CD4-positive, alpha-beta T cell treated with Interleukin-15 for 1 hour (primary cell): ENCODE data around the gene COMMD9.

Experiments used
- DNase-seq: peaks from one replicate; pipeline ENCODE4 v3.0.0-alpha.2; 2020

The COMMD9 gene

DNA sequence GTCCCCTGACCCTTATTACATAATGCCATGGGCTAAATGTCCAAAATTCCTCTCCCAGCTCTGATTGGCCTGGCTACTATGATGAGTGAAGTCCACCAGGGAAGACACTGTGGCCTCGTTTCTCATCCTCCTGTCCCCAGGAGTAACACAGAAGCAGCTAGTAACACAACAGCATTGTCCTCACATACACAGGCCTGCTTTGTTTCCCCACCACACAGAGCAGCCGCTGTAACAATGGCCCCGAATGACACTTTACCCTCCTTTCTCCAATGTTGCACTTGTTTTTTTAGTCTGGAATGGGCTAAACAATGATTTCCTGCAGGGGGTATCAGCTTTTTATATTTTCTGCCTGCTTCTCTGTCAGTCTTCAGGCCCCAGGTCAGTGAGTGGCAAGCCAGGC is 6.7 kb upstream of the COMMD9 start, which contains the start of gene PRR5L:
Gene PRR5L (plus strand): TSS at position 363 of the 400 bp plus-strand sequence. CDS start 104,834 bp downstream, outside the sequence.
- DNase-seq: no peak

DNA sequence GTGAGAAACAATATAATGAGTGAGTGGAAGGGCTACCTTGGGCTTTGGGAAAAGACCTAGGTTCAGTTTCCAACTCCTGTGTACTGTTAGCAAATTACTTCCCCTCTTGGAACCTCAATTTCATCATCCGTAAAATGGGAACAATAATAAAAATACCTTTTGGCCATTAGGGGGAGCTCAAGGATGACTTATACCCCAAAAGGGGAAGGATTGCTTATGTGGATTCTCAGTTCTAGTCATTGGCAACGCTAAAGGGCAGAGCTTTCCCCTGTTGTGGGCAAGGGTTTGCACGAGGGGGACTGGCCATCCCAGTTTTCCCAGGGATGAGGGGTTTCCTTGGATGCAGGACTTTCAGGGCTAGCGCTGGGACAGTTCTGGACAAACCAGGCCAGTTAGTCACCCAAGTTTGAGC is 3.1 kb upstream of the COMMD9 start:
- DNase-seq: no peak

DNA sequence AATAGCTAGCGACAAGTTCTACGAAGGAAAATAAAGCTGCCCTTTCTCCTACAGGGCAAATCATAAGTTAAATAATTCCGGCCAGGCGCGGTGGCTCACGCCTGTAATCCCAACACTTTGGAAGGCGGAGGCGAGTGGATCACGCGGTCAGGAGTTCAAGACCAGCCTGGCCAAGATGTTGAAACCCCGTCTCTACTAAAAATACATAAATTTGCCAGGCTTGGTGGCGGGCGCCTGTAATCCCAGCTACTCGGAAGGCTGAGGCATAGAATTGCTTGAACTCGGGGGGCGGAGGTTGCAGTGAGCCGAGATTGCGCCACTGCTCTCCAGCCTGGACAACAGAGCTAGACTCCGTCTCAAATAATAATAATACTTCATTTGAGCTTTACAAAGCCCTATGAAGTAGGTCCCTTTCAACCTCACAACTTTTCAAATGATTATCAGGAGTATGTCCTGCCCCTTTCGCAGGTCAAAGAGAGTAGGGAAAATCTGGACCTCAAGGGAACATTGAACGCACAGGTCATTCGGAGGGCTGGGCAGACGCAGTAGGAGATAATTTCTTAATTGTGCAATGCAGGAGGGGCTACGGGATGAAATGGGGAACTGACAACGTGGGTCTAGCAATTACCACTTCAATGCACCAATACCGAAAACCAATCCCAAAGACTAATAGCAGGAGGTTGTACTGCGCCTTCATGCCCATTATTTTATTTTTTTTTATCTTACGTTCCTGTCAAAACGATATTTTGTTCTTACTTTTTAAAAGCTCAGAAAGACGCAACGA is 590 bp downstream of the COMMD9 start:
- DNase-seq: no peak

DNA sequence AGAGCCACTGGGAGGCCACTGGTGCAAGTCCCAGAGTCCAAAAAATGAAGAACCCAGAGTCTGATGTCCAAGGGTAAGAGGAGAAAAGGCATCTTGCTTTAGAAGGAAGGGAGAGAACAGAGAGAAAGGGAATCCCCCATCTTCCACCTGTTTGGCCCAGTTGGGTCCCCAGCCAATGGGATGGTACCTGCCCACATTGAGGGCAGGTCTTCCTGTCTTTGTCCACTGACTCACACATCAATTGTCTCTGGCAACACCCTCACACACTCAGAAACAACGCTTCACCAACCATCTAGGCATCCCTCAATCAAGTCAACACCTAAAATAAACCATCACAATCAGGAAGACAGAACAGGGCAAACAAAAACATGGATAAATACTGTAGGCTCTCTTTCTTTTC is 6.3 kb downstream of the COMMD9 start:
- no peak for DNase-seq

DNA sequence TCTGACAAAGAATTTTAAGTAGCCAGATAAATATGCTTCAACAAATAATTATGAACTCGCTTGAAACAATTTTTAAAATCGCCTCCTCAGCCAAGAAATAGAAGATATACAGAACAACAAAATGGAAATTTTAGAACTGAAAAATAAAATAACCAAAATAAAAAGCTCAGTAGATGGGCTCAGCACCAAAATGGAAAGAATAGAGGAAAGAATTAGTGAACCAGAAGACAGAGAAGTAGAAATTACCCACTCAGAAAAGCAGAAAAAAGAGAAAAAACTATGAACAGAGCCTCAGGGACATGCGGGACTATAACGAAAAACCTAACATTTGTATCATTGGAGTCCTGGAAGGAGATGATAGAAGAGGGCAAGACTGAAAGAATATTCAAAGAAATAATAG is 7.4 kb downstream of the COMMD9 start:
- no peak for DNase-seq

- DNase-seq: no peak
These were observed 8.7 kb downstream of the COMMD9 start for GRCh38 chr11:36280531-36280930.

DNA sequence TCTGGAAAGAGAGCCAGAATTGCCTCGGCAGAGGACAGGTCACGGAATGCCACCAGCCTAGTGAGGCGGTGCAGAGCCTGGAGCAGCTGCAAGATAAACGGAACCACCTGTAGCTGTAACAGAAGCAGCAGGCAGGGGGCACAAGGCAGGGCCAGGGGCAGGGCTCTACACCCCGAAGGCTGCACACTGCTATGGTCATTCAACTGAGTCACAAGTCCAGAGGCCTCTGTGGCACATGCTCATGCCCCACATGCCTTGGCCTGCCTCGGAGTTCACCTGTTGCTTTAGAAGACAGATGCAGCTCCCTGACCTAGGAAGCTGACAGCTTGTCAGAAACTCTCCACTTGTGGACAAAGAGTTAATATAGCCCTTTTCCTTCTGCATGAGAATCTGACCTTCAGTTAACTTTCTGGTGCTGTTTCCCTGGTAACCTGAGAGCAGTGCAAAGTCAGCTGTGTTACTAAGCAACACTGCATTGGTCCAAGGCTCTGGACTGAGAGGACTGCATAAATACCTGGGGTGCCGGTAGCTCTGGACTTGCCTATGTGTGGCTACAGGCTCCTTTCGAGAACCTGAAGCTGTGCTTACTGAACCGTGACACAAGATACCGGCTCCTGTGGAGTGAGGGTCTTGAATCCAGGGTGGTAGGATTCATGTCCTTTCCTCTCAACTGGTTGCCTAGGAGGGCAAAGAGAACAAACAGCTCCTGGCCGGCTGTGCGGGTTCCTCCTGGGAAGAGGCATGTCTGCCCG is 10.5 kb downstream of the COMMD9 start:
- no peak for DNase-seq

GRCh38 chr11:36274414-36274813 is 14.8 kb downstream of the COMMD9 start:
- no peak for DNase-seq

DNA sequence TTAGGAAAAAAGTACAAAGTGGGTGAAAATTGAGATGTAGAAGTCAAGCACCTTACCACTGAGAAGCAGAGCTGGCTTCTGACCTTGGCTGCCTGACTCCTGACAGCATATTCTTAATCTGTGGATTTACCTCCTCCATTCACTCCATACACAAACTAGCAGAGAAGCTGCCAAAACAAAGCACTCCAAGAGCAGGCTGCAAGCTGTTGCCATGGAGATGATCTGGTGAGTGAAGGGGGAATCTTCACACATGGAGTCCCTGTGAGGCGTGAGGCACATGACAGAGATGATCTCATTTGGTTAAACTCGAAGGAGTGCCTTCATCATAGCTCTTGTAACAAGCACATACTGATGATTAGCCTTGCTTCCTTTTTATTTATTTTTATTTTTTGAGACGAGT is 16.1 kb downstream of the COMMD9 start:
- no peak for DNase-seq

GRCh38 chr11:36271794-36272407 is 17.3 kb downstream of the COMMD9 start:
- DNase-seq: no peak

DNA sequence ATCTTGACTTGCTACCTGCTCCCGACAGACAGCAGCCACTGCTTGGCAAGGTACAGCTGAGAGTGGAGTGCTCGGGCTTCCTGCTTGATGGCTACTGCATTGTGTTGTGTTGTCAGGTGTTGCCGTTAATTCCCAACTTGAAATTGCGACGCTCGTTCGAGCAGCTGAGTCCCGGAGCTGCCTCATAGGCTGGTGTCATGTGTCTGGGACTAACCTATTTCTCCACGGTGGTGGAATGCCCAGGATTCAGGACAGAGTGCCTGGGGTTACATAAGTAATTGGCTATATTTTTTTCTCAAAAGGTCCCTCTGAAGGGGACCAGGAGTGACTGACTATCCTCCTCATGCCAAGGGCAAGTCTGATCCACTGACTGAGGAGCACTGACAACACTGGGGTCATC is 18.5 kb downstream of the COMMD9 start:
- no peak for DNase-seq

DNA sequence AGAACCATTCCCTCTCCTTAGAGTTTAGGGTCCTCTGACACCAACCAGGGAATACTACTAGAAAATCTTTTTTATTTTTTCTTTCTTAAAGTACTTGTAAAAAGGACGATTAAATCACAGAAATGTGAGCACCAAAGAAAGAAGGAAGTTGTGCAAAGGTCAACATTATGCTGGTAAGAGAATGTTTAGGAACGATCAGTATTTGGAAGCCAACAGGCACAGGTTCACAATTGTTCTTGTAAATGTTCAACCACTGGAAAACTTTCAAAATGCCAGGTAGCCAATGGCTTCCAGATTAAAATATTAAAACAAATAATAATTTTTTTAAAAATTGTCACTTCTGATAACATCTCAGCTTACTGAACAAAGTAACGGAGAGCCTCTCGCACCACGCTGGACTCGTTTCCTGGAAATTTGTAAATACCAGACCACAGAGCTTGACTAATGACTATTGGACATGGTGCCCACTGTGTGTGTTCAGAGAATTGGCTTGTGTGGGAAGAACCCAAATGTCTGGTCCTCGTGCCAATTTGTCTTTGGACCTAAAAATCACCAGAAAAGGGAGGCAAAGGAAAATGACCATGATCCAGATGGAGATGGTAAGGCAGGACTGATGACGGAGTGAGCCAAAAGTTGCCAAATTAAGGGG is 20.8 kb downstream of the COMMD9 start:
- DNase-seq: no peak

DNA sequence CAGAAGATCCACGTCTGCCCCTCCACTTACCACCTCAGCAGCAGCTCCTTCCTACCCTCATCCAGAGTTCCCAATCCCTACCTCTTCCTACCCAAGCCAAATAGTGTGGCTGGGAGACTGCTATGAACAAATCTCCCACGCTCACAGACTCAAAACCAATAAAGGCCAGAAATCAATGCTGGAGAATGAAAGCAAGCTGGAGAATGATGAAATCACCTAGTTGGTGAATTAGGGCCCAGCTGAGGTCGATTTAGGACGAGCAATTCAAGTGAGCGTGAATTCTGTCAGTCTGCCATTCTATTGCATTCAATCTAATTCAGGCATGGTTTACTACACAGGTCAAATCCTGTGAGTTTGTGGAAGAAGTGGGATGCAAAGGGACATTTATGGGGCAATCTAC is 22.5 kb downstream of the COMMD9 start:
- DNase-seq: no peak

GRCh38 chr11:36265793-36266628 is 23.2 kb downstream of the COMMD9 start:
- DNase-seq: no peak

GRCh38 chr11:36264973-36265344 is 24.3 kb downstream of the COMMD9 start:
- DNase-seq: no peak

GRCh38 chr11:36264011-36264972 is 24.9 kb downstream of the COMMD9 start:
- no peak for DNase-seq

GRCh38 chr11:36261094-36261493 is 28.1 kb downstream of the COMMD9 start:
- DNase-seq: no peak

DNA sequence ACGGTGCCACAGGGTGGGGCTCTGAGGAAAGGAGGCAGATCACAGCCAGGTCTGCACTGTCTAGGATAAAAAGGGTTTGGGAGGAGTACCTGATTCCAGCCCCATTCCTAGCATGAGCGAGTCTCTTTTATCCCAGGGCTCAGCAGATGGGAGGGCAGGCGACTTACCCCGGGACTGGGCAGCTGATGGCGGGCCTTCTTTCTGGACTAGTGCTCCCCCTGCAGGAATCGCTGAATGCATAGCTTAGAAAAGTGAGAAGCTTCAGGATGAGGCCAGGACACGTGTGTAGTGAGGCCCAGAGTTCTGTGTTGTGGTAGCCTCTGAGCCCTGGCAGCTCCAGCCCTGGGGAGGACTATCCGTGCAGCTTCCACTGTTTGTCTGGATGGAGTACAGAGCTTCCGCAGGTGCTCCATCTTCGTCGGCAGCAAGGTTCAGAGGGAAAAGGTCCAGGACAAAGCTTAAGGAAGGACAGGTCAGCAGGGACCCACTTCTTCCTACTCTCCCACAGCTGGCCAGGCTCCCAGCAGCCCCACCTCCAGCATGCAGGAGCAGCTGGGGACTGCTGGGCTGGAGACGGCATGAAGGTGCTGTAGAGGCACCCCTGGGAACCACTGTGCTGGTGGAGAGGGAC is 30.4 kb downstream of the COMMD9 start:
- DNase-seq: no peak

DNA sequence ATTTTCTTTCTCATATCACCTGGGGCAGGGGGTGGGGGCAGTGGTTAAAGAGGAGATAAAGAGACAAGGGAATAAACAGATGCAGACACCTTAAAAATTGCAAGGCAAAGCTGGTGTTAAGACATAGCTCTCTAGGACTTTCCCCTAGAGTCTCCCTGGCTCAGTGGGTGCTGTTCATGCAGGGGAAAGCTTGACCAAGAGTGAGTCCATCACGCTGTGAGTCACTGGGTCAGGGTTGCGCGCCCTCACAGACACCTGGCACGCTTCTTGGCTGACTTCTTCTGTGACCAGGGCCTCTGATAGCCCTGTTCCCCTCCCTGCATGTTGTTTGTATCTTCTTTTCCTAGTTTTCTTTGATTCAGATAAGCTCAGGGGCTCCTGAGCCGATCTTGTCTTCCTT is 31.9 kb downstream of the COMMD9 start:
- no peak for DNase-seq

DNA sequence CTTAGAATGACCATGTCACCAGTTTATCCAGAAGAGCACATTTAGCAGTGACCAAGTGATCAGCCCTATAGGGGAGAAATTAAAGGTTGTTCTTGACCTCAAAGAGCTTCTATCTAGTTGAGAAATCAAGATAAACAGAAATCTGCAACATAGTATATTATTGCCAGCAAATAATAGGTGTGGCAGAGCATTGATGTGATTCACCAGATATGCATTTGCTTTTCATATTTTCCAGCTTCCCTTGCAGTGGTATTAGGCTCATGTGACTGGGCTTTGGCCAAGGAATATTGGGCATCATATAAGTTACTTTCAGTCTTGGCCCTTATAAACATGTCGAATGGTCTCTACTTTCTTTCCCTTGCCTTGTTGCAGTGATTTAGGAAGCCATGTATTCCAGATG is 34.5 kb downstream of the COMMD9 start:
- no peak for DNase-seq

- DNase-seq: no peak
These were observed 36.0 kb downstream of the COMMD9 start for GRCh38 chr11:36253238-36253637.
